H1 (cell line): Measurements from ENCODE around the gene MANBA. TPM values are rescaled to one million over a fixed set of nuclear protein-coding genes. Genes with fewer than 3 reads are reported as not detected.
A peak's percentile ranks its signal among the peaks of the same experiment; 100 is the strongest.

Source experiments
- CTCF ChIA-PET: fragments of 300-600 bp; sonication (Branson Sonifier 250); formaldehyde crosslinking; loops from one replicate; lab custom pipeline; 2021; ENCODE audit not compliant: partially characterized antibody; lab: Charles Lee
- POLR2A ChIA-PET: fragments of 300-600 bp; sonication (Branson Sonifier 250); formaldehyde crosslinking; loops from one replicate; lab custom pipeline; 2021; ENCODE audit warnings: inconsistent platforms; ENCODE audit not compliant: partially characterized antibody; lab: Charles Lee
- DNase-seq, 2 experiments: peaks; one replicate each; pipeline versions ENCODE4 v3.0.0 to v3.0.0-alpha.2; 2010 to 2022; ENCODE audit warnings: low spot score in 2 of 2, low read depth in 1 of 2, mixed read lengths in 1 of 2
- FAIRE-seq: peaks from 2 replicates; lab custom pipeline; 2011; peaks lifted over from hg19 to GRCh38; lab: Jason Lieb, UNC
- H2AFZ ChIP-seq: 2 replicates; pipeline ENCODE4 v1.8.1; 2012; ENCODE audit warnings: low read length, inconsistent platforms
- H2AK5ac ChIP-seq: 2 replicates; pipeline ENCODE4 v1.6.1; 2013; ENCODE audit warnings: low read depth, low read length
- H2BK120ac ChIP-seq: replicated peaks from 2 replicates; pipeline ENCODE3; 2013; ENCODE audit warnings: low read depth, low read length, inconsistent platforms
- H2BK12ac ChIP-seq: 2 replicates; pipeline ENCODE4 v1.6.1; 2013; ENCODE audit warnings: low read depth, low read length
- H2BK15ac ChIP-seq: 2 replicates; pipeline ENCODE4 v1.6.1; 2013; ENCODE audit warnings: low read length
- H2BK20ac ChIP-seq: 2 replicates; pipeline ENCODE4 v1.6.1; 2013; ENCODE audit warnings: low read length
- H2BK5ac ChIP-seq: 2 replicates; pipeline ENCODE4 v1.6.1; 2013; ENCODE audit warnings: low read depth, low read length
- H3K14ac ChIP-seq: 2 replicates; pipeline ENCODE4 v1.6.1; 2013; ENCODE audit warnings: inconsistent platforms; ENCODE audit not compliant: insufficient read length
- H3K18ac ChIP-seq: 2 replicates; pipeline ENCODE4 v1.6.1; 2013; ENCODE audit warnings: low read length; ENCODE audit errors: extremely low read depth
- H3K23ac ChIP-seq: 2 replicates; pipeline ENCODE4 v1.6.1; 2013; ENCODE audit warnings: inconsistent platforms; ENCODE audit not compliant: insufficient read length
- H3K23me2 ChIP-seq: 2 replicates; pipeline ENCODE4 v1.6.1; 2013; ENCODE audit warnings: low read depth, low read length
- H3K27ac ChIP-seq: 2 replicates; pipeline ENCODE4 v1.6.1; 2011; ENCODE audit warnings: low read depth, low read length, inconsistent platforms
- H3K27me3 ChIP-seq, 4 experiments: replicated peaks in 1 of 4; 1 replicate in 1 of 4; 2 replicates in 3 of 4; pipeline versions ENCODE4 v1.6.1 to v1.8.1; 2011 to 2013; ENCODE audit warnings: low read length in 3 of 4, mild to moderate bottlenecking in 3 of 4, inconsistent platforms in 2 of 4, mixed read lengths in 2 of 4, moderate library complexity in 1 of 4; ENCODE audit not compliant: control insufficient read depth in 3 of 4, insufficient read depth in 3 of 4; ENCODE audit errors: extremely low read depth in 1 of 4
- H3K36me3 ChIP-seq, 4 experiments: 2 replicates each; pipeline versions ENCODE4 v1.6.1 to v1.8.1; 2011 to 2013; ENCODE audit warnings: mild to moderate bottlenecking in 4 of 4, low read length in 3 of 4, moderate library complexity in 2 of 4, control low read depth in 1 of 4, inconsistent platforms in 1 of 4; ENCODE audit not compliant: insufficient read depth in 4 of 4, control insufficient read depth in 2 of 4
- H3K4ac ChIP-seq: replicated peaks from 2 replicates; pipeline ENCODE3; 2013; ENCODE audit warnings: low read length, low read depth, mixed read lengths, inconsistent platforms; ENCODE audit not compliant: insufficient read length
- H3K4me1 ChIP-seq, 4 experiments: replicated peaks in 1 of 4; 1 replicate in 1 of 4; 2 replicates in 3 of 4; pipeline versions ENCODE4 v1.6.1 to v1.8.1; 2011 to 2013; ENCODE audit warnings: low read length in 3 of 4, inconsistent platforms in 2 of 4, mixed read lengths in 1 of 4; ENCODE audit not compliant: insufficient read depth in 4 of 4, control insufficient read depth in 3 of 4
- H3K4me2 ChIP-seq, 2 experiments: 2 replicates each; pipeline versions ENCODE4 v1.6.1 to v1.8.1; 2011 to 2013; ENCODE audit warnings: low read depth in 2 of 2, low read length in 2 of 2, control low read depth in 1 of 2, inconsistent platforms in 1 of 2, mild to moderate bottlenecking in 1 of 2; ENCODE audit not compliant: insufficient read depth in 1 of 2
- H3K4me3 ChIP-seq, 4 experiments: fragments of 200-600, 300-600 bp in 1 of 4; sonication (generic), shearing (Covaris generic), sonication (Bioruptor Twin) in 1 of 4; 2 replicates each; pipeline versions ENCODE4 v1.5.1 to v1.8.1; 2011 to 2016; ENCODE audit warnings: low read length in 4 of 4, low read depth in 3 of 4, control low read depth in 2 of 4, inconsistent platforms in 2 of 4, mild to moderate bottlenecking in 2 of 4, mixed read lengths in 1 of 4, moderate library complexity in 1 of 4; ENCODE audit not compliant: insufficient read depth in 2 of 4; ENCODE audit errors: extremely low read depth in 1 of 4
- H3K56ac ChIP-seq: replicated peaks from 2 replicates; pipeline ENCODE3; 2013; ENCODE audit warnings: low read depth, mild to moderate bottlenecking, mixed read lengths, low read length, inconsistent platforms; ENCODE audit not compliant: insufficient read length
- H3K79me1 ChIP-seq: 2 replicates; pipeline ENCODE4 v1.6.1; 2013; ENCODE audit warnings: low read depth, low read length, control low read depth
- H3K79me2 ChIP-seq, 2 experiments: 2 replicates each; pipeline versions ENCODE4 v1.6.1 to v1.8.1; 2012 to 2013; ENCODE audit warnings: low read length in 2 of 2, mild to moderate bottlenecking in 2 of 2, inconsistent platforms in 1 of 2; ENCODE audit not compliant: insufficient read depth in 2 of 2, control insufficient read depth in 1 of 2
- H3K9ac ChIP-seq, 4 experiments: replicated peaks in 1 of 4; 1 replicate in 1 of 4; 2 replicates in 3 of 4; pipeline versions ENCODE4 v1.6.1 to v1.8.1; 2011 to 2013; ENCODE audit warnings: low read depth in 3 of 4, low read length in 3 of 4, control low read depth in 2 of 4, mild to moderate bottlenecking in 2 of 4, moderate library complexity in 2 of 4, inconsistent platforms in 1 of 4; ENCODE audit errors: extremely low read depth in 1 of 4
- H3K9me3 ChIP-seq, 2 experiments: 2 replicates each; pipeline versions ENCODE4 v1.6.1 to v1.8.1; 2012 to 2013; ENCODE audit warnings: mild to moderate bottlenecking in 2 of 2, moderate library complexity in 2 of 2, control low read depth in 1 of 2, inconsistent platforms in 1 of 2, low read depth in 1 of 2, low read length in 1 of 2, mixed read lengths in 1 of 2; ENCODE audit not compliant: insufficient read depth in 2 of 2
- H4K20me1 ChIP-seq, 2 experiments: replicated peaks in 1 of 2; 2 replicates each; pipeline versions ENCODE3 to v1.8.1; 2011 to 2013; ENCODE audit warnings: inconsistent platforms in 2 of 2, low read length in 2 of 2, mild to moderate bottlenecking in 1 of 2; ENCODE audit not compliant: insufficient read depth in 2 of 2, control insufficient read depth in 1 of 2
- H4K5ac ChIP-seq: 2 replicates; pipeline ENCODE4 v1.6.1; 2013; ENCODE audit warnings: low read length, low read depth, mixed read lengths, inconsistent platforms; ENCODE audit not compliant: insufficient read length
- H4K8ac ChIP-seq: 2 replicates; pipeline ENCODE4 v1.8.0; 2013; ENCODE audit warnings: mild to moderate bottlenecking, moderate library complexity, low read length, inconsistent platforms; ENCODE audit not compliant: insufficient read depth; ENCODE audit errors: extremely low read depth
- H4K91ac ChIP-seq: replicated peaks from 2 replicates; pipeline ENCODE3; 2013; ENCODE audit warnings: low read length, mixed read lengths, inconsistent platforms; ENCODE audit not compliant: insufficient read length
- ASH2L ChIP-seq: fragments of 200-600, 300-600 bp; sonication (generic); IDR thresholded peaks from one replicate; pipeline ENCODE4 v1.7.1; 2017; ENCODE audit warnings: low read length
- CTBP2 ChIP-seq: IDR thresholded peaks from 2 replicates; pipeline ENCODE4 v1.7.0; 2011; ENCODE audit warnings: borderline replicate concordance, mild to moderate bottlenecking, moderate library complexity, mixed read lengths, low read length; ENCODE audit not compliant: insufficient read depth, insufficient read length
- GTF2F1 ChIP-seq: IDR thresholded peaks from 2 replicates; pipeline ENCODE4 v1.6.1; 2012; ENCODE audit warnings: low read depth, low read length, improper control_type of control experiment, borderline replicate concordance
- HDAC2 ChIP-seq, 2 experiments: fragments of 300-600 bp in 1 of 2; sonication (generic) in 1 of 2; IDR thresholded peaks; 2 replicates each; pipeline ENCODE4 v1.6.1; 2011 to 2012; ENCODE audit warnings: low read depth in 2 of 2, low read length in 2 of 2, mild to moderate bottlenecking in 2 of 2, moderate library complexity in 2 of 2, borderline replicate concordance in 1 of 2, inconsistent platforms in 1 of 2
- JUND ChIP-seq: IDR thresholded peaks from 2 replicates; pipeline ENCODE4 v1.6.1; 2011; ENCODE audit warnings: mild to moderate bottlenecking, improper control_type of control experiment, low read length
- RXRA ChIP-seq: IDR thresholded peaks from 2 replicates; pipeline ENCODE4 v1.6.1; 2011; ENCODE audit warnings: low read depth, mild to moderate bottlenecking, low read length, moderate library complexity; ENCODE audit not compliant: insufficient read depth
- SP2 ChIP-seq: IDR thresholded peaks from 2 replicates; pipeline ENCODE4 v1.6.1; 2012; ENCODE audit warnings: mild to moderate bottlenecking, low read length, inconsistent platforms
- SRF ChIP-seq: IDR thresholded peaks from 2 replicates; pipeline ENCODE4 v1.6.1; 2011; ENCODE audit warnings: mild to moderate bottlenecking, low read depth, low read length, moderate library complexity
- TCF12 ChIP-seq: IDR thresholded peaks from 2 replicates; pipeline ENCODE4 v1.6.1; 2011; ENCODE audit warnings: low read depth, mild to moderate bottlenecking, low read length
- WGBS, 2 experiments: shearing (Covaris generic) in 1 of 2; methylation state at CpG; one replicate each; pipeline versions ENCODE4 v1.1.6 to v1.1.7; 2013 to 2015; ENCODE audit warnings: low lambda C conversion rate in 2 of 2, mixed read lengths in 2 of 2, inconsistent platforms in 1 of 2, low coverage in 1 of 2, missing lambda C conversion rate in 1 of 2; ENCODE audit not compliant: insufficient replicate concordance in 2 of 2, insufficient coverage in 1 of 2, insufficient read length in 1 of 2; ENCODE audit errors: extremely low coverage in 1 of 2, missing lambda C conversion rate in 1 of 2; 5-methylcytosine and 5-hydroxymethylcytosine counted together
- long read RNA-seq, 2 experiments: library from RNA in 1 of 2; library from capped mRNA in 1 of 2; stranded (forward); transcript quantifications; one replicate each; pipeline ENCODE4 v2.0.0, GENCODE V29; 2021; ENCODE audit warnings: inconsistent platforms in 1 of 2
- polyA minus RNA-seq, 3 experiments: library from RNA; depleted of rRNA, polyadenylated mRNA; stranded (reverse); fragments of >200 nt; gene quantifications; 1 replicate in 2 of 3; 2 replicates in 1 of 3; pipeline ENCODE4 v1.2.3, GENCODE V29; 2011
- polyA plus RNA-seq, 7 experiments: library from polyadenylated mRNA; depleted of rRNA in 3 of 7; stranded (reverse) in 5 of 7; unstranded in 2 of 7; fragments of >200 nt in 5 of 7; fragments of 200-250 nt in 2 of 7; gene quantifications; 1 replicate in 5 of 7; 2 replicates in 1 of 7; 4 replicates in 1 of 7; pipeline versions ENCODE4 v1.2.1 to v1.2.3, GENCODE V29; 2011 to 2013; ENCODE audit warnings: missing spikeins in 2 of 7, mixed read lengths in 2 of 7
- total RNA-seq: library from RNA; stranded (reverse); fragmentation: NEBNext Ultra II Directional; extraction: Animal tissue kit (Norgen Biotek cat#: 25700); gene quantifications from 2 replicates; pipeline ENCODE4 v1.2.1, GENCODE V29; 2021

The MANBA gene
- total RNA-seq (25.9 and 27.8 TPM in 2 replicates), polyA plus RNA-seq (2011; rRNA removed) (21.2 and 22.9 TPM in 2 replicates), polyA minus RNA-seq (2011; rRNA and poly(A)+ RNA removed) (24.3 and 32.5 TPM in 2 replicates)
- polyA plus RNA-seq (2011; cell fraction: cytosol; rRNA removed): 15.7 TPM
- 25.6 TPM for polyA plus RNA-seq (2011; cell fraction: nucleus; rRNA removed)
- polyA plus RNA-seq (2012, experiment 1 of 2): 21.0 to 27.1 TPM (median 22.2 TPM) in 4 replicates
- 3.1 TPM for polyA plus RNA-seq (2012, experiment 2 of 2)
- polyA plus RNA-seq (2013, experiment 1 of 2): 29.0 TPM
- polyA plus RNA-seq (2013, experiment 2 of 2): 26.3 TPM
- 18.8 TPM for polyA minus RNA-seq (2011; cell fraction: cytosol; rRNA and poly(A)+ RNA removed)
- polyA minus RNA-seq (2011; cell fraction: nucleus; rRNA and poly(A)+ RNA removed): 83.0 TPM
- long read RNA-seq, experiment 1, transcript MANBA-201 (17 exons, 3,361 nt): major isoform, 7 of 18 reads
- long read RNA-seq, experiment 1, partial matches to known transcripts: 4 of 18 reads
- long read RNA-seq, experiment 1, other reads (novel, unspliced or antisense): 3 of 18 reads
- long read RNA-seq, experiment 2, partial matches to known transcripts: 7 of 13 reads
- long read RNA-seq, experiment 2, other reads (novel, unspliced or antisense): 1 of 13 reads

DNA sequence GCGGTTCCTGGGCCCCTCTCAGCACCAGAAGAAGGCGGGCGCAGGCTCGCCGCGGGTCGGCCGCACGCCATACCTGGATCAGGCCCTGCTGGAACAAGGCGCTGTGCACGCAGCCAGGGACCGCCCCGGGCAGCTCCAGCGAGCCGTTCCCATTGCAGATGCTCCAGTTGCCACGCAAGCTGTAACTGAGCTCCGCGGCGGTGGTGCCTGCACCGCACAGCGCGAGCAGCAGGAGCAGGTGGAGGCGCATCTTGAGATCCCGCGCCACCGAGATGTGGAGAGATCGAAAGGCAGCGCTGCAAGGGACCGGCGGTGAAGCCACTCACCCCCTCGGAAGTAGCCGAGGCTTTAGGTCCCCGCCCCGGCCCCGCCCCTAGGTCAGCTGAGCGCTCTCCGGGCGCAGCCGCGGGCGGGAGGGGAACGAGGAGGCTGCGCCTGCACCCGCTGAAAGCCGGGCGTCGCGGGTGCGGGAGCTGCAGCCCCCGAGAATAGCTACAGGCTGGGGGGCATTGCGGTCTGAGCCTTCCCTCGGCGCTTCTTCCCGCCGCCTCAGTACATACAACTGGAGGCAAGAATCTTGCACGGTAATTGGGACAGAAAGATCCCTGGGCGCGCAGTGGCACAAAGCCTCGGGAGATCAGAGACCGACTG is at the start of gene MANBA:
Gene MANBA (minus strand): TSS at position 324 of the 651 bp plus-strand sequence. CDS start 74 bp downstream, at position 250.
- Histone ChIP-seq H2AK5ac (no peak within 1 kb of the TSS), H3K23me2 (peaks cover 14% of the 10 kb centered on the region), H4K20me1 (peaks cover 0 to 5% of the 10 kb centered on the region in 2 experiments), H4K91ac (peak within 1 kb of the TSS; percentile 83), H3K27me3 (no peaks in the 10 kb centered on the region), H3K18ac (peak within 1 kb of the TSS; percentile 73), H3K4ac (no peak within 1 kb of the TSS), H3K23ac (no peak within 1 kb of the TSS), H3K4me2 (peak within 1 kb of the TSS; percentile 89 to 91), H3K14ac (no peak within 1 kb of the TSS), H2BK5ac (peak within 1 kb of the TSS; percentile 37; the same call in 1 of the 2 replicates), H3K36me3 (no peaks in the 10 kb centered on the region), H4K5ac (peak within 1 kb of the TSS; percentile 92), H3K27ac (peak within 1 kb of the TSS; percentile 63; the same call in 1 of the 2 replicates), H3K4me1 (peaks cover 0 to 7% (median 1%) of the 10 kb centered on the region in 4 experiments; a peak in 3 of 7 replicates), H3K79me2 (peaks cover 5 to 40% of the 10 kb centered on the region in 2 experiments; a peak in 3 of 4 replicates), H2BK12ac (peak within 1 kb of the TSS; percentile 72; the same call in 1 of the 2 replicates), H2BK20ac (no peak within 1 kb of the TSS), H2BK15ac (peak within 1 kb of the TSS; percentile 74), H4K8ac (peak within 1 kb of the TSS; percentile 90; the same call in 1 of the 2 replicates), H3K4me3 (peak within 1 kb of the TSS; percentile 73 to 94 (median 85)), H2BK120ac (no peak within 1 kb of the TSS), H3K9me3 (no peaks in the 10 kb centered on the region), H2AFZ (peak within 1 kb of the TSS; percentile 99), H3K79me1 (peaks cover 3% of the 10 kb centered on the region; the same call in 1 of the 2 replicates), H3K56ac (peak within 1 kb of the TSS; percentile 74), H3K9ac (peak within 1 kb of the TSS; percentile 73 to 86 (median 76))
- WGBS, 2 experiments: 2% methylated on average over 46 of the region's 60 CpGs; no CpG with 5 or more reads in 1 of the 2 experiments
- no peak for FAIRE-seq
- peak; percentile 54 to 83 for DNase-seq
- CTCF ChIA-PET: interaction anchor here (1.1 to 1.6 kb wide), 5 partner anchors 14 to 31 kb away, joined by 3 to 7 read pairs (median 3); no protein-coding TSS in a partner anchor
- POLR2A ChIA-PET: interaction anchor here (0.5 to 2.7 kb wide), 15 partner anchors 9 to 1394 kb away, joined by 3 to 26 read pairs (median 4); partner anchors contain the start of genes CISD2 and UBE2D3
- no peak for TF ChIP-seq JUND
- TF ChIP-seq SP2: no peak
- no peak for TF ChIP-seq TCF12
- TF ChIP-seq GTF2F1: no peak
- no peak for TF ChIP-seq CTBP2
- TF ChIP-seq ASH2L: peak; percentile 84
- no peak for TF ChIP-seq SRF
- no peak; a peak in 1 of 4 replicates for TF ChIP-seq HDAC2 (IDR thresholded peaks at IDR 0.05; ENCODE audit: borderline replicate concordance in 1 of 2, low read depth in 2 of 2, low read length in 2 of 2)
- no peak for TF ChIP-seq RXRA
